ENCODE measurements around the gene AGFG2.
"Not testable (repeated sequence)": the region's sequence is repeated elsewhere in the genome, so short reads cannot be mapped to it uniquely, and the experiment has no call there.

Gene AGFG2

GRCh38 chr7:100553032-100553431 is 14.0 kb downstream of the AGFG2 start:
- no peak for DNase-seq

GRCh38 chr7:100555701-100556100 is 16.7 kb downstream of the AGFG2 start:
- DNase-seq: no peak

GRCh38 chr7:100556541-100556940 is 17.5 kb downstream of the AGFG2 start:
- DNase-seq: no peak

- no peak for DNase-seq
Observed at GRCh38 chr7:100559127-100559526, 20.1 kb downstream of the AGFG2 start.

GRCh38 chr7:100561491-100562194 is 22.6 kb downstream of the AGFG2 start:
- DNase-seq: no peak

- no peak for DNase-seq
Observed at GRCh38 chr7:100562195-100563099, 23.4 kb downstream of the AGFG2 start.

GRCh38 chr7:100563100-100563564 is 24.1 kb downstream of the AGFG2 start:
- no peak for DNase-seq

GRCh38 chr7:100563809-100564400 is 24.9 kb downstream of the AGFG2 start:
- peak; percentile 41 for DNase-seq

GRCh38 chr7:100564405-100564804 is 25.4 kb downstream of the AGFG2 start:
- not testable (repeated sequence) for DNase-seq

- no peak for DNase-seq
Observed at GRCh38 chr7:100565133-100565571, 26.1 kb downstream of the AGFG2 start.

GRCh38 chr7:100566018-100566531 is 27.1 kb downstream of the AGFG2 start:
- DNase-seq: no peak

- no peak for DNase-seq
Observed at GRCh38 chr7:100567031-100567730, 28.2 kb downstream of the AGFG2 start.

- DNase-seq: no peak
Observed at GRCh38 chr7:100567751-100568175, 28.8 kb downstream of the AGFG2 start.

GRCh38 chr7:100568176-100568895 is 29.3 kb downstream of the AGFG2 start:
- DNase-seq: no peak

GRCh38 chr7:100568896-100569844 is 30.2 kb downstream of the AGFG2 start:
- no peak for DNase-seq

- DNase-seq: no peak
Observed at GRCh38 chr7:100570954-100571828, 32.2 kb downstream of the AGFG2 start.

- no peak for DNase-seq
Observed at GRCh38 chr7:100571829-100572116, 32.8 kb downstream of the AGFG2 start.

GRCh38 chr7:100572281-100572948 is 33.4 kb downstream of the AGFG2 start:
- no peak for DNase-seq

- DNase-seq: no peak
Observed at GRCh38 chr7:100572949-100573675, 34.1 kb downstream of the AGFG2 start.
